T follicular helper cell (primary cell): ENCODE results near the gene FRK.
"Not testable (repeated sequence)": the region's sequence is repeated elsewhere in the genome, so short reads cannot be mapped to it uniquely, and the experiment has no call there.

Experiments used
- DNase-seq: peaks from one replicate; pipeline ENCODE4 v3.0.0-alpha.2; 2020; ENCODE audit warnings: low read depth

The FRK gene

DNA sequence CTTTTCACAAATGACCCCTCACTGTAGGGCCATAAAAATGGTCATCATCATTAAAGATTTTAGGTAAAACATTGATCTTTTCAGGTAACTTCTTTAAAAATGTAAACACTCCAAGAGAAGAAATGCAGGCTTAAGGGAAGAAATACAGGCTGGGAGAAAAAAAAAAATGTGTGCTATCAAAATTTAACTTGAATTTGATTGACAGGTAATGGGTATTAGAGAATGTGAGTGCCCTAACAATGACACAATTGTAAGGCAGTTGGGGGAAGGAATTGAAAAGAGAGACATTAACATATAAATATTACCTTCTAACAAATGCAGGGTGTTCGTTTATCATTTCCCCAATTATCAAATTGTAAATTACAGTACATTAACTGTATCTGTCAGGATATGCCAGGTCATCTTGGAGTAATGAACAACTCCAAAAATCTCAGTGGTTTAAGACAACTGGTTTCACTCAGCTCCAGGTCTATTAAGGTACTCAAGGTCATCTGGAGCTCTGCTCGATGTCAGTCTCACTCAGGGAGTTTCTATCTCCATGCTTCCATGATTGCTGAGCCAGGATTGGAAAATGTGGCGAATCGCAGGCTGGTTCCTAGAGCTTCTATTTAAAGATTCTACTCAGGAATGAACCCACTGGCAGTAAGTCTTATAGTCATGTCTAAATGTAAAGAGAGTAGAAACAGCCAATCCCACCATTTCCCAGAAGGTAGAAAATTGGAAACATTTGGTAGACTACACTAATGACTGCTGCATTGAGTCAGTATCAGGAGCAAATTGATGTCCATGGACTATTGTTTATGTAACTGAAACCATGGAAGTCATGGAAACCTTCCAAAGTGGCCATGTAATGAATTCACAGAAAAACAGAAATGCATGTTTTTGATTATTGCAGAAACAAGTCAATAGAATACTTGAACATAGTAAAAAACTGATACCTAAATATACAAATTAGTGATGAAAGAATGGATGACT, 55.6 kb downstream of the FRK start:
- DNase-seq = no peak

DNA sequence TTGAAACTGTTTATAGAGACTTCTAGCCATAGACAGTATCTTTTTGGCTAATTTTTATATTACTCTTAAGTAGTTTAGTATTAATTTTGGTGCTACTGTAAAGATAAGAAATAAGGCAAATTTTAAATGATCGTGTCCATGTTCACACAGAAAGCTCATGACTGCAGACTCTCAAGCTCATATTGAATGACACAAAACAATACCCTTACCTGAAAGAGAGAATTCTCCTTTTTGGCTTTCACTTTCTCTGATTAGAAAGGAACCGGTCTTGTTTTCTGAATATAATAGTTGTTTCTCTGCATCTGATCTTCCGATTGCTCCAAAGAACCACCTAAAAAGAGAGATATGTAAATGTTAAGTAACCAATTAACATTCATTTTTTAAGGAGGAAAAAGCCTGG, 57.0 kb downstream of the FRK start:
- no peak for DNase-seq

DNA sequence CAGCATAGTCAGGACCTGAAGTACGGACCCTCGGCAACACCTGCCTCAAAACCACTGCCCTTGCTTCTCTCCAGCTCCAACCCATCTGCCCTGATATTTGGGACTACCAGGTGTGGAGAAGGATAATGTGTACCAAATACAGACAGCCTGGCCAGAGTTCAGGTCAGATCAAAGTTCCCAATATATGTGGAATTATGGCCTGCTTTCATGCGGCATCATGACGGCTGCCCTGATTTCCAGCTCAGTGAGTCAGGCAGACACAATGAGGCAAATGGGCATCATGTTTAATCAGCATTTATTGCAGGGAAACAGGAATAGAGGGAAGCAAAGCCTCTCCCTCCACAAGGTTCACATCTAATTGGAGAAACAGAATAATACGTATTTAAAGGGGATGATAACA, 57.9 kb downstream of the FRK start:
- no peak for DNase-seq

DNA sequence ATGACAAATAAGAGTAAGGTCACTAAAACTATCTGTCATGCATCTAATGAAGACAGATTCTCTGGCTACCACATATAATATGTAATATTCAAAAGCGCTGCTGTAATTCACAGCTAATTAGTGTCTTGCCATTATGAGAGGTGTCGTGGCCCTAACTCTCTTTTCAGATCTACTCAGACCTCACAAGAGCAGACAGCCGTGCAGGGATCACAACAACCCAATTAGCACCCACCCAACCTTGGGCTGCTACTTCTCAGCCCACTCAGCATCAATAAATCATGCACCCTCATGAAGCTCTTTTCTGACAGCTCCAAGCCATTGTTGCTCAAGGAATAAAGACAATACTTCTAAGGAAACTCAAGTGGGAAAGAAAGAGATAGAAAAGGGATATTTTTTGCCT, 61.5 kb downstream of the FRK start:
- no peak for DNase-seq

DNA sequence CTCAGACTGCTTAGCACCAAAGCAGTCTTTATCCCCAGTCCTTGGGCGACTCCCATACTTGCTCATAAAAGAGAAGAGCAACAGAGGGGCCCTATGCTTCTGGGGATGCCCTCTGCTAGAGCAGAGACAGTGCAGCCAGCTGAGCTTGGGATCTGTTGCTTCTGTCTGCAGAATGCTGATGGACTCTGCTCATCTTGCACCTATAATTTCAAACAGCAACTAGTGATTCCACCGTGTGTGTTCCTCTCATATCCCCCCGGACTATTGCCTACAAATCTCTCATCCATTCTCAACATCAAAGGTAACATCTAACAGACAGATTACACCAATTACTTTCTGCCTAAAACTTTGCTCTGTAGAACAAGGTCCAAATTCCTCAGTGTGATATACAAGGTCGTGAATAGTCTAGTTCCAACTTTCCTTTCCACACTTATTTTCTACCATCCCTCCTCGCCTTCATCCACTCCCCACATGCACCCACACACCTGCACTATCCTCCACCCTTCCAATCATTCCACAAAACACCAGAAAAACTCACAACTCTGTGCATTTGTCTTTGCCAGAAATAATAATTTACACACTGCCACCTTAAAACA, 62.6 kb downstream of the FRK start:
- DNase-seq = no peak

DNA sequence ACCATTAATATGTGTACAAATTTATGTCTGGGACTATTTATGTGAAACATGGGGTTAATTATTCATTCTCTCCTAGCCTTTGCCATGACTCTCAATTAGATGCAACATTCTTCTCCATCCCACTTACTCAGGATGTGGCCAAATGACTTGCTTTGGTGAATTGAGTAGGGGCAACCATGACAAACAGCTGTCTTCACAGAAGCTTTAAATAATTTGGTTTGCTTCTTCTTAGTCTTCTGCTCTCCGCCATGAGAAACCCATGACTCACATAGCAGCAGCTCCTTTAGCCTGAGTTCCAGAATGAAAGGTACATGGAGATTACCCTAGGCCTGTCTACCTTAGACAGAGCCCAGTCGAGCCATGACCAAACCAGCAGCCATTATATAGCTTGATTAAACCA, 74.7 kb downstream of the FRK start:
- DNase-seq = no peak

DNA sequence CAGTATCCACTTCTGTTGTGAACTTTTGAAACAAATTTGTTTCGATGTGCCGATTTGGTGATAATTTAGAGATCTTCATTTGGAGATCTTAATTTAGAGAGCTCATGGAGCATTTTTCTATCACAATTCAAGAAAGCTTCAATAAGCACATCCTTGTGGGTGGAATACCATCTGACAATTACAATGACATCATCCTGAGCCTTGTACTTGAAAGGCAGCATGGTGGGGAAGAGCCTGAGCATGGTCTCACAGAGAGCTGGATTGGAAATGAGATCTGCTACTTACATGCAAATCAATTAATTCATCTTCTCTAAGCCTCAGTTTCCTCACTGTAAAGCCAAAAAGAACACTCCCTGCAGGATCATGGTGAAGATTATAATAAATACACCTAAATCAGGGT, 75.9 kb downstream of the FRK start:
- DNase-seq = no peak

DNA sequence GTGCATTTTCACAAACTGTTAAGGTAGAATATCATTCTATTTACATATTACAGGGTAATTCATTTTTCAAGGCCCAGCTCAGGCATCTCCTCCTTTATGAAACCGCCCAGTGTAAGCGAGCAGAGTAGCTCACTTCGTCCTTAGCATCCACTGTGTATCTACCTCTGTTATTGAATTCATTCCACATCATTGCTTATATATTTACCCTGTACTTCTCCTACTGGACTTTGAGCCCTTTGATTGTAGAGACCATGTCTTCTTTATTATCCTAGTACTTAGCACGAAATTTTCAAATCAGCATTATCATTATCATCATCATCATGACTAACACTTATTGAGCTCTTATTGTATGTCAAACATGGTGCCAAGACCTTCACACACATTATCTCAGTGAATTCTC, 76.7 kb downstream of the FRK start:
- DNase-seq = no peak

DNA sequence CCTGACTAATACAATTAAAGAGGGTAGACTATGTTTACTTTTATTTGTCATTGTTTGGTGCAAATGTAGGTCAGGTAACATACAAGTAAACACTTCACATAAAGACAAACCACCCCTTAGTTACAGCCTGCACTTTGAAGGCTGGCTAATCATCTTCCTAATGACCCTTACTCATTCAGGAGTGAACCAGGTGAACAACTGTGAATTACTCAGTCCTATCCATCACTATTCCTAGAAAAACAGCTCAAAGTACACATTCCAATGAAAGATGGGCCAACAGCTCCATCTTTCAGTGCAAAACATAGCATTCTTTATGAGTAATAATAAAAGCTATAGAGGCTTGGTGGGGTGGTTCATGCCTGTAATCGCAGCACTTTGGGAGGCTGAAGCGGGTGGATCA, 78.2 kb downstream of the FRK start:
- DNase-seq = no peak

DNA sequence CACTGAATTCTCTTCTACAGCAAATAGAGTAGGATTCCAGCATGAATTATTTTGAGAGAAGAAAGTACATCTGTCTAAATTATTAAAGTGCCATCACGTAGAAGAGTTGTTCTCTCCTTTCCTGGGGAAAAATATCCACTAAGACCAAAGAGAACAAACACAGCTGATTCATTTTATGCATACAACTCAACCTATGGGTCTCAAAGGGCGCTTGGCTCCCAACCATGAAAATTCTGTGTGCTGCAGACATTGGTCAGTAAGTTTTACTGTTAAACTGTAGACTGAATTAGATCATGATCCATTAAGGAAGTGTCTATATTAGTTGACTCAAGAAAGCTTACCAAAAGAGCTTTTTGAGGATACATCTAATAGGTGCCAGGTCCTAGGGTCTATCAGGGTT, 83.5 kb downstream of the FRK start:
- DNase-seq = no peak

DNA sequence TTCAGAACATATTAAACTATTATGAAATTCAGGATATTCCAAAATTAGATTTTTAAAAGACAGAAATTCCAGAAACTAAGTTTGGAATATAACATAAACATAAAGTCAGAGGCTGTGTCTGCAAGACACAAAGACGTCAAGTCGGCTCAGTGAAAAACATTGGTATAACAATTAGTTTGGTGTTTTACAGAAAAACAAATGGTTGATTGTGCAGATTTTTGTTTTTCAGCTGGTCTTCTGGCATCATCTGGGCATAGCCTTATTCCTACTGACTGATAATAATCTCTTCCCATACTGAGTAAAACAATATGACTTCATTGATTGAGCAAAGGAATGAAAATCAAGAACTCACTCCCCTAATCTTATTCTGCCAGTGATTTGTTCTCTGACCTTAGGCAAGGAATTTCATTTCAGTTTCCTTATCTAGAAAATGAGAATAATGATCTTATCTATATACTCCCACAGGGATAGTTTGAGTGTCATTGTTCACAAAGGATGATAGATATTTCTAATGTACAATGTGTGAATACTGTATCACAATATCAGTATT, 84.3 kb downstream of the FRK start:
- no peak for DNase-seq

DNA sequence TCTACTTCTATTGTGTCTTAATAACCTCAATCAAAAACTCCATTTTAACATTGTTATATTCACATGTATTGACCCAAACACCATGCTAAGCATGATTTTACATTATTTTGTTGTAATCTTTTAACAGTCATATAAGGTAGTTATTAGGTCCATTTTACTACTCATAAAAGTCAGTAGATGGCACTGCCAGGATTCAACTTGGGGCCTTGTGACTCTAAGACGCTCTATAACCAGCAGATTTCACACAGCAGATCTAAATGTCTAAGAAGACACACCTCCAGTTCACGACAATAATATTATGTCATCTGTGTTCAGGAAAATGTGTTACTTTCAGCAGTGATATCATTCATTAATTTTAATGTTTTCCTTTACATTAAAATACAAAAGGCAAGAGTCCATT, 88.0 kb downstream of the FRK start:
- DNase-seq = no peak

DNA sequence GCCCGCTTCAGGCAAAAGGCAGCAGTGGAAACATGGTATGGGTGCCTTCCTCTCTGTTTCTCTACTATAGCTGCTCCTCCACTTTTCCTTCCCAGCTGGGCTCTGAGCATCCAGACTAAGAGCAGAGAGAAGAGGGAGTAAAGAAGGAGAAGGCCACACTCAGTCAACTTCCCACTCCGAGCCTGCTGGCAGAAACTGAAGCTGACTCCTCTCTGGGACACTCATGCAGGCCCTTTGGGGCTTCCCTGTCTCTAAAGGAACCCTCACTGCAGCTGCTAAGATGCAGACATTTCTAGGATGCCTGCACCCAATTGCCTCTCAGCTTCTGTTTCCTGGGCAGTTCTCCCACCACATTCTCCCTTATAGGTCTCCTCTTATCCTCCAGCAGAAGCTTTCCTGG, 88.9 kb downstream of the FRK start:
- DNase-seq = no peak

DNA sequence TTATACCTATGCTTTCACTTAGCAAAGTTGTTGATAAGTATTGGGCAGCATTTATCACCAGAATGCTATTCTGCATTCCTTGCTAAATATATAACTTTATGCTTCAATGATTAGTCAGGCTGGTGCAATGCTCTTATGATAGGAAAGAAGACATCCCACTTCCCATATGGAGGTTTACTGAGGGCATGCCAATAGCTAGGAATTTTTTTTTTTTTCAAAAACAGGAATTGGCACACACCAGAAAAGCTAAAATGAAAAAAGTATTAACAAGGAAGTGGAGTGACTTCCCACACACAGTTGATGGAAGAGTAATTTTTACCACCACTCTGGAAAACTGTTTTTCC, 90.8 kb downstream of the FRK start:
- DNase-seq = no peak

DNA sequence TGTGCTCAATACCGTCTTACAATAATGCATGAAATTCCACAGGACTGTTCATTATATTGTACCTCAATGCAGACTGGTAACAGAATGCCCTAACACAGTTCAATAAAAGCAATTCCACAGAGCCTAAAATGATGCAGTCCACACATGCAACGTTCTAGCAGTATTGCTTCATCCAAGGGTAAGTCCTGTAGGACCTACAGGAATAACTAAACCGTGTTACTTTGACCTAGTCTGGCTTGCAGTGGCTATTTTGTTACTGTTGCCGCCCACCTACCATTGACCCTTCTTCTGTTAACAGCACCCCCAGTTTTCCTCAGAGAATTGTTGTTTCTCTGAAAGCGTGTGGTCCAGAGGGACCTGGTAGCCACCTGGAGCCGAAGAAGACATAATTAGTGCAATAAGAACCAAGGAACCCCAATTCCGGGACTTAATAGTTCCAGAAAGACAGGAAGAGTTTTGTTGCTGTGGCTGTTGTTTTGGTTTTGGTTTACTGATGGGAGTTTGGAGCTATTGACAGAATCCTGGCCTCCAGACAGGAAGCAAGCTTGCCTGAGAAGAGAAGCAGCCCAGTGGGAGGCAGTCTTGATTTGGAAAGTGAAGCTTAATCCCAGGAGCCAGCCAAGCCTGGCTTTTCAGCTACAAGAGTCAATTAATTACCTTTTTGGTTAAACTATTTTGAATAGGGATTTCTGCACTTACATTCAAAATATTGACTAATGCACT, 91.3 kb downstream of the FRK start:
- no peak for DNase-seq

DNA sequence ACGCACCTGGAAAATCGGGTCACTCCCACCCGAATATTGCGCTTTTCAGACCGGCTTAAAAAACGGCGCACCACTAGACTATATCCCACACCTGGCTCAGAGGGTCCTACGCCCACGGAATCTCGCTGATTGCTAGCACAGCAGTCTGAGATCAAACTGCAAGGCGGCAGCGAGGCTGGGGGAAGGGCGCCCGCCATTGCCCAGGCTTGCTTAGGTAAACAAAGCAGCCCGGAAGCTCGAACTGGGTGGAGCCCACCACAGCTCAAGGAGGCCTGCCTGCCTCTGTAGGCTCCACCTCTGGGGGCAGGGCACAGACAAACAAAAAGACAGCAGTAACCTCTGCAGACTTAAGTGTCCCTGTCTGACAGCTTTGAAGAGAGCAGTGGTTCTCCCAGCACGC, 100.4 kb downstream of the FRK start:
- DNase-seq = not testable (repeated sequence)

DNA sequence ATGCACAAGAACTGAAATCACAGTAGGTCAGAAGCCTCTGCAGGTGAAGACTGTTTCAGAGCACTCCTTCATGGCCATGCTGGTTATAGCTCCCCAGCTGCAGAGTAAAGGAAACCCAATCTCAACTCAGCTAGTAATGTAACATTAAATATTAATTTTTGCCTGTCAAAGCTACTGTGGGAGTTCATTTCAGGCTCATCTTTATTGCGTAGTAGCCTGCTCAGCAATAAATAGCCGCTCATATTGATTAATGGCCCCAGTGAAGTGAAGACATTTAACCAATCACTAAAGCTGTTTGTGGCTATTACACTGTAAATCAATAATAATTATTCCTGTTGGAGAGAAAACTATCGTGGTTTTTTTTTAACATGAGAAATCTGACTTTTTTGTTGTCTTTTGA, 101.7 kb downstream of the FRK start:
- DNase-seq = no peak

DNA sequence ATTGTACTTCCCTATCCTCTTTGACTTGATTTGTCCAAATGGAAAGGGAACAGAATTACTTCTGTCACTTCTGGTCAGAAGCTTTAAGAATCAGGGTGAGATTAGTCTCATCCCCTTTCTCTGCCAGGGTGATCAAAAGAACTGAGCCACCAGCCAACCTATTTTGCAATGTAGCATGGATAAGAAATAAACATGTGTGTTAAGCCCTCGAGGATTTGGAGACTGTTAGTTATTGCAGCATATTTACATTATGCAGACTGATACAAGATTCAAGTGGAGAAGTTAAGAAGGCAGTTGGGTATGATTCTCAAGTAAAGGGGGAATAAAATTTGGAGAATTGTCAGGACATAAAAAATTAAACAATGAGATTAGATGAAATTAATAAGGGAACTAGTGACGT, 106.0 kb downstream of the FRK start:
- DNase-seq = no peak

DNA sequence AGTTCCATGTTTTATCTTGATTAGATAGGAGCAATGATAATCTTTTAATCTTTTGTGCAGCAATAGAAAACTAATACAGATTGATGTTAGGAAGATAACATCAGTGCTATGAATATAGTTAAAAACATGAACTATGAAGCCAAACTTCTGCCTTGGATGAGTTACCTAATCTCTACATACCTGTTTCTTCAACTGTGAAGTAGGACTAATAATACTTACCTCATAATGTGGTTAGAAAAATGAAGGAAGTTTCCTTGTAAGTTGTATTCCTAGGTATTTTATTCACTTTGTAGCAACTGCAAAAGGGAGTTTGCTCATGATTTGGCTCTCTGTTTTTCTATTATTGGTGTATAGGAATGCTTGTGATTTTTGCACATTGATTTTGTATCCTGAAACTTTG, 111.9 kb downstream of the FRK start:
- no peak for DNase-seq

DNA sequence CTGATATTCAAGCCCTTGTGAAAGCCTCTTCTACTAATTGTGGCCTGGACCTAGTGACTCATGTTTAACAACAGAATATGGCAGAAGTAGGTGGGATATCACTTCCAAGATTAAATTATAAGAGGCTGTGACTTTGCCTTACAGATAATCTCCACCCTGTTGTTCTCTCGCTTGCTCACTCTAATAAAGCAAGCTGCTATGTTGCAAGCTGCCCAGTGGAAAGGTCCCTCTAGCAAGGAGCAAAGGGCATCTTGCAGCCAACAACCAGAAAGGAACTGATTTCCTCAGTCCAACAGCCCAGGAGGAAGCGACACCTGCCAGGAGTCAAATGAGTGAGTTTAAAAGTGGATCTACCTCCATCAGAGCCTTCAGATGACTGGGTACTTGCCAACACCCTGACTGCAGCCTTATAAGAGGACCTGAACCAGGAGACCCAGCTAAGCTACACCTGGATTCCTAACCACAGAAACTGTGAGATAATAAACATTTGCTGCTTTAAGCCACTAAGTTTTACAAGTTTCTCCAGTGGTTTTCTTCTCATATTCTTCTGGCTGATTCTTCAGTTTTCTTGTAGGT, 112.6 kb downstream of the FRK start:
- no peak for DNase-seq

DNA sequence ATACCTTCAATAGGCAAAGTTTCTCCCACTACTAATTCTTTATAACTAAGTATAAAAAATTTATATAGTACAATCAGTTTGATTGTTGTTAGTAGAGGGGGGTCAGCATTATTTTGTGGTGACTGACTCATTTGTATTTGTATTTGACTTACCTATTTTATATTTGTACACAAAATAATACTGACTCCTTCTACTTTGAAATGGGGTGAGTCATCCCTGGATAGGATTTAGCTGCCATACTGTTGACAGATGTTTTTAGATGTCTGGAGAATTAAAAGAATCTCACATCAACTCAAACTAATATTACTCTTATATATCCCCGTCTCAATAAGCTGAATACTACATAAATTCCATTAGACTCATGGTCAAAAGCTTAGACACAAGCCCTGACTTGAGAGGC, 114.9 kb downstream of the FRK start:
- DNase-seq = no peak

DNA sequence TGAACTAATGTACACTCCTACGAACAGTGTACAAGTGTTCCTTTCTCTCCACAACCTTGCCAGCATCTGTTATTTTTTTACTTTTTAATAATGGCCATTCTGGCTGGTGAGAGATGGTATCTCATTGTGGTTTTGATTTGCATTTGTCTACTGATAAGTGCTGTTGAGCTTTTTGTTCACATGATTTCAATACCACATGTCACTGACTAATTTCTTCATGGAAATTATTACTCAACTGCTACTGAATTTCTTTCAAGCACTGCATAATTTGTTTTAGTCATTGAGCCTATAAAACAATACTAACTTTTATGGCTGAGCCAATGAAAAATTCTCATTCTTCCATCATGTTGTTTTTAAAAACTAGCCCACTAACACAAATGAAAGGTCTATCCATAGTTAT, 115.4 kb downstream of the FRK start:
- DNase-seq = no peak
